GM18526 (cell line): Measurements from ENCODE around the gene TMEM223.

Source experiments
- POLR2A ChIP-seq: IDR thresholded peaks from 3 replicates; pipeline ENCODE4 v1.6.1; 2011; ENCODE audit not compliant: insufficient read length; ENCODE audit errors: extremely low read depth

The TMEM223 gene, protein sequence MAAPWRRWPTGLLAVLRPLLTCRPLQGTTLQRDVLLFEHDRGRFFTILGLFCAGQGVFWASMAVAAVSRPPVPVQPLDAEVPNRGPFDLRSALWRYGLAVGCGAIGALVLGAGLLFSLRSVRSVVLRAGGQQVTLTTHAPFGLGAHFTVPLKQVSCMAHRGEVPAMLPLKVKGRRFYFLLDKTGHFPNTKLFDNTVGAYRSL

DNA sequence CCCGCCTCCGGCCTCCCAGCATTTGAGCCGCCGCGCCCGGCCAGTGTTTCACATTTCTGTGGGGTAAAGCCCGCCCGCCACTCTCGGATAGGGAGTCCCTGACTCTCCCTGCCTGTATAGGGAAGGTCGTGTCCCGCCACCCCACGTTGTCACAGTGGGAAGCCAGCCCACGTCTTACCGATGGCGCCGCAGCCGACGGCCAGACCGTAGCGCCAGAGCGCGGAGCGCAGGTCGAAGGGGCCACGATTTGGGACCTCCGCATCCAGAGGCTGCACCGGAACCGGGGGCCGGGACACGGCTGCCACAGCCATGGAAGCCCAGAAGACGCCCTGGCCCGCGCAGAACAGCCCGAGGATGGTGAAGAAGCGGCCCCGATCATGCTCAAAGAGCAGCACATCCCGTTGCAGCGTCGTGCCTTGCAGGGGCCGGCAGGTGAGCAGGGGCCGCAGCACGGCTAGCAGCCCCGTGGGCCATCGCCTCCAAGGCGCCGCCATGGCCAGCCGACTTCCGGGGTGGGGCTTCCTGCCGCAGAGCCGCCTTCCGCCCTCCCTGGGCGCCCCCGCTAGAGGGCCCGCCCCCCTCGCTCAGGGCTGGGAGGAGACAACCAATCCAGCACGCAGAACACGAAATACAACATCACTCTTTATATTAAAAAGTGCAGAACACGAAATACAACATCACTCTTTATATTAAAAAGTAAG, at the start of gene TMEM223:
TMEM223 (minus strand) TSS at position 506 of the 701 bp plus-strand sequence; CDS start at position 494, 12 bp downstream.
- TF ChIP-seq POLR2A: peak; percentile 95

DNA sequence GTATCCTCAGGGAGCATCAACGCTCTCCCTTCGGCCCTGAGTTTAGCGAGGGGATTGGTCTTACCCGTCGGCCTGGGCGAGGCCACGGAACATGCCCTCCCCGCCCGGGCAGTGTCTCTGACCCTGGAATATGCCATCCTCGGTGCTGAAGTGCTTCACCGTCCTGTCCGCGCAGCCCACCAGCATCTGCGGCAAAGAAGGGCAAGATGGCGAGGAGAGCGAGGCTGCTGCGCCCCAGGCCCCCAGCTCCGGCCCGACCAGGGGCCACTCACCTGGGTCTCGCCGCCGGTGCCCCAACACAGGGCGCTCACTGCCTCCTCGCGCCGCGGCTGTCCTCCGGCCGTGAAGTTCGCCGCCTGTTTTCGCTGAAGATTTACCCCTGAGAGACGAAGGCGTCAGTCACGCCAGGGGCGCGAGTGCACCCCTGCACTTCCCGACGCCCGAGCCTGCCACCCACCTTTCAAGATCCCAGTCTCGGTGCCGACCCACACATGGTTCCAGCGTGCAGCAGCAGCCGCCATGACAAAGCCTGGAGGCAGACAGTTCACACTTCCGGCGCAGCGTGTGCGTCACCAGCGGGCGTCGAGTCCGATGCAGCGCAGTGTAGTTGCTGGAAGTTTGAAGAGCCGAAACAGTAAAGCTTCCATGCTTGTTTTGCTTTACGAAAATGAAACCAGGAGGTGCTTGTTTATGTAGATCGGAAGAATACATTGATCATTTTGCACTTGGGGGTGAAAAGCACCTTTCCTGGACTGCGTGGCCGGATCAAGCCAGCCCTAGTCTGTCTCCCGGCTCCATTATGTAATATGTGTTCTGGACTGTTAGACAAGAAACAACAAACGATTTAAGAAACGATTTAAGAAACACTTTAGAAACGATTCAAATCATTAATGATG, 47.5 kb upstream of the TMEM223 start, which contains the start of gene WDR74:
WDR74 (minus strand) TSS at position 541 of the 896 bp plus-strand sequence; CDS start at position 521, 20 bp downstream.
- TF ChIP-seq POLR2A: peak; percentile 92

DNA sequence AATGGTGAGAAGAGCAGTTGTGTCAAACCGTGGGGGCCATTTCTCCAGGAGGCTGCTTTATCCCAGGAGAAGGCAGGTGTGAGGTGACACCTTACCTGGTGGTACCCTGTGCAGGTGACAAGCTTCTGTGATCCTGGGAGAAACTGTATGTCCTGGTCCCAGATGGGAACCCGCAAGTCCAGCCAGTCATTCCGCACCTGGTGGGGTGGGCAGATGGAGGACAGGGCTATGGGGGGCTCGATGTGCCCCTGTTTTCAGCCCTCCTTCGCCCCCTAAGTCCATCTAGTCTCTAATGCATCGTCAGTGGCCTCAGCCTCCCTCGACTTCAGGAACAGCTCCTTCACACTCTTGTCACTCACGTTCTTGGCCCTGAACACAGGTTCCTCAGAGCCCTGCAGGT, 43.5 kb upstream of the TMEM223 start:
- no peak for TF ChIP-seq POLR2A

DNA sequence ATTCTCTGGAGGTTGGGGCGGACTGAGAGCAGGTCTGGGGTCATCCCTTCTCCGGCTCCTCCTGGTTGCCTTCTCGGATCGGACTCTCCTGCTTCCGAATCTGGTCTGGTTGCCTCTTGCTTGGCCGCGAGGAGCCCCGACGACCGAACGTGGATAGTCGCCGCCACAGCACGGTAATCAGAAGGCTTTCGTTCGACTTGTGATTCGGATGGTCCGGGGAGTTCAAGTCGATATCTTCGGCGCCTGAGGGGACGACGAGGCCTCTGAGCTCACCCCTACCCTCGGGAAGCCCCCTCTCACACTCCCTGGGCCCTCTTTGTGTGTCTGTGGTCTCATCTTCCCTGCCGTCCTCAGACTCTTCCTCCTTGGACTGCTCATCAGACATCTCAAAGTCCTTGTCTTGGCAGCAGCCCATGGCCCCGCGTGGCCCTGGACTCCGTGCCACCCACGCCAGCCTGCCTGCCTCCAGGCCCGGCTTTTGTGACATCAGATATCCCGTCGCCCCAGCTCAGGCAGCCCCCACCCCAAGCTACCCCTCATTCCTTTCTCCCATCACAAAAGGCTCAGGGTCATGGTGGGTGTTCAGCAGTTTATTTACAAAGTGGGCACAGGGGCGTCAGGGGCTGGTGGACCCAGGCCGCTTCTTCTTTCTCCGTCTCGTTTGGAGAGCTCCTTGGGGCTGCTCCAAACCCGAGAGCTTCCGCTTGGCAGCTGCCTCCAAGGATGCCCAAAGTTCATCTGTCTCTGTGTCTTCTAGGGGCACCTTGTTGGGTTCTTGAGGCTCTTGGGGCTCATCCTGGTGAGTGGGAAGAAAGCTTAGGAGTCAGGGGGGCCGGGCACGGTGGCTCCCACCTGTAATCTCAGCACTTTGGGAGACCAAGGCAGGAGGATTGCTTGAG, 40.8 kb upstream of the TMEM223 start, which contains the start of gene TEX54:
TEX54 (minus strand) TSS at position 506 of the 899 bp plus-strand sequence.
- TF ChIP-seq POLR2A: no peak

DNA sequence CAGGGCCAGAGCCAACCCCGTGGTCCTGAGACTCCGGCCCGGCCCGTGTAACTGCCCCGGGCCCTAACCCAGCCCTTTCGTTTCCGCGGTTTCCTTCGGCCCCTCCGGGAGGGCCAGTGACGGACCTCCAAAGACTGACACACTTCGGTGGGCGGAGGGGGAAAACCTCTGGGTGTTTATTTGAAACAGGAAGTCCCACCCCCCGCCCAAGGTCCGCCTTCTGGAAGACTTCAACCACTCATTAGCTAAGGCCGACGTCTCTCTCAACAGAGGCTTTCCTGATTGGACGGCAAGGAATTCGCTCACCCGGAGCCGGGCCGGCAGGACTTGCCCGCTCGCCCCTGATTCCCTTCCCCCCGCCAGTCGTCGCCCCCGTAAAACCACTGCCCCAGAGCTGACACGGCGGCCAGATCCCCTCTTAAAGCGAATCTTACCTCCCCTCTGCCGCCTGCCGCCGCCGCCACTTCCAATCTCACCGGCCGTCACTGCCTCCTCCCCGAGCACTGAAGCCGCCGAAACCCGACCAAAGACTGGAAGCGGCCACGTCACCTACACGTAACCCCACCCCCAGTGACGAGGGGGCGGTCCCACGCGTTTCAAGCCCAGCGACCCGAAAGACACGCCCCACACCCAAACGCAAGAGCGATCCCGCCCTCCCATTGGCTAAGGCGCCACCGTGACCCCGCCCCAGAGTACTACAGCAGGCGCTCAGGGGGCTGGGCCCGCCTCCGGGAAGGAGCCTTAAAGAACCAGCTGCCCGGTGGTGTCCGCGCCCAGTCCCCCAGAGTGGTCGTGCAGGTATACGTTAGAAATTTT, 39.9 kb upstream of the TMEM223 start, which contains the start of gene STX5:
STX5 (minus strand) TSS at position 532 of the 816 bp plus-strand sequence. CDS start 808 bp downstream, outside the sequence.
- TF ChIP-seq POLR2A: peak; percentile 71

DNA sequence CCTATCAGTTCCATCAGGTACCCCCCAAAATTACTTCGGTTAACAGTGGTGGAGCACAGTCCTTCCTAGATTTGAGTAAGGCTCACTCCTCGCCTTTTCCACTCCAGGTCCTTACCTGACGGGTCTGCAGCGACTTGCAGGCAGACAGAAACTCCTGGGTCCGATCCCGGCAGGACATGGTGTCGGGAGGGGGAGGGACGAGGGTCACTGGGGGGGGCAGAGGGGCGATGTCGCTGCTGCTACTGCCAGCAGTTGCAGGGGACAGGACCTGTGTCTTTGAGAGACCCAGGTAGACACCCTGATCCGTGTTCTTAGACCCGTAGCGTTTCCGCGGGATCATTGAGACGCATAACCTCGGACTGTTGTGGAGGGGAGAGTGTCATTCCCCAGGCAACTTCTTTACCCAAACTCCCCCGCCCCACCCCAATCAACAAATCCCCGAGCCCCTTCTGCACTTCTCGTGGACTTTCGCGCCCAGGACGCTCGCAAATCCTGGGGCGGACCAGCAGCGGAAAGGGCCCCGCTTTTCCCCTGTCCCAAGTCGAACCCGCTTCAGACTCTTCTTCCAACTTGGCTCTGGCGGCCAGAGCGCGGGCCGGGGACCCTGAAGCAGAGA, 39.2 kb upstream of the TMEM223 start:
- TF ChIP-seq POLR2A: no peak

DNA sequence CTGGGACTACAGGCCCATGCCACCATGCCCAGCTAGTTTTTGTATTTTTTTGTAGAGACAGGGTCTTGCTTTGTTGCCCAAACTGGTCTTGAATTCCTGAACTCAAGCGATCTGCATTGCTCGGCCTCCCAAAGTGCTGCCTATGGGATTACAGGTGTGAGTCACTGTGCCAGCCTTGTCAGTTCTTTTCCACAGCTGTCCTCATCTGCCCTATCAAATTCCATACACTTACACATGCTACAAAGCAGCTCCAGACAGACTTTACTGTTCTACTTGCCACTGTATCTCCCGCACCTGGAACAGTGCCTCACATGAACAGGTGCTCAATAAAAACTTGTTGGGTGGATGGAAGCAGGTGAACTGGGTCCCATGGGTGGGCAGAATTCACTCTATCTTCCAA, 31.9 kb upstream of the TMEM223 start:
- TF ChIP-seq POLR2A: no peak

DNA sequence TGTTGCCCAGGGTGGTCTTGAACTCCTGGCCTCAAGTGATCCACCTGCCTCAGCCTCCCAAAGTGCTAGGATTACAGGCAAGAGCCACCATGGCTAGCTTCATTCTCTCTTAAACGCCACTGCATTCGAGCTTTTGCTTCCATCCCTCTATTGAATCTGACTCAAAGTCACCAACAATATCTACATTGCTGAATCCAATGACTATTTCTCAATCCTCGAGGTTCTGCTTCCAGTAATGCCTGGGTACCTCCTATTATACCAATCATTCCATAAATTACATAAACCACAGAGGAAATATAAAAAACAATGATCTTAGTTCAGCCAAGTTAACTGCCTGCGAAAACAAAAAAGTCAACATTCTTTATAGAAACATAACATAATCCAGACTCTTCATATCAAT, 25.3 kb upstream of the TMEM223 start:
- no peak for TF ChIP-seq POLR2A

DNA sequence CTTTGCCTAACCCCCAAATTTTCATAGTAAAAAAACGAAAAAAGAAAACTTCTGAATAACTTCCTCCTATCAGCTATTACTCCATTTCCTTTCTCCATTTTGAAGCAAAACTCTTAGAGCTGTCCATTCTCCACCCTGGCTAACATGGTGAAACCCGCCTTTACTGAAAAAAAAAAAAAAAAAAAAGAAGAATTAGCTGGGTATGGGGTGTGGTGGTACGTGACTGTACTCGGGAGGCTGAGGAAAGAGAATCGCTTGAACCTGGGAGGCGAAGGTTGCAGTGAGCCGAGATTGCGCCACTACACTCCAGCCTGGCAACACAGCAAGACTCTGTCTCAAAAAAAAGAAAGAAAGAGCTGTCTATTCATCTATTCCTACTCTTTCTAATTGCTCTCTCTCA, 24.8 kb upstream of the TMEM223 start:
- TF ChIP-seq POLR2A: no peak

DNA sequence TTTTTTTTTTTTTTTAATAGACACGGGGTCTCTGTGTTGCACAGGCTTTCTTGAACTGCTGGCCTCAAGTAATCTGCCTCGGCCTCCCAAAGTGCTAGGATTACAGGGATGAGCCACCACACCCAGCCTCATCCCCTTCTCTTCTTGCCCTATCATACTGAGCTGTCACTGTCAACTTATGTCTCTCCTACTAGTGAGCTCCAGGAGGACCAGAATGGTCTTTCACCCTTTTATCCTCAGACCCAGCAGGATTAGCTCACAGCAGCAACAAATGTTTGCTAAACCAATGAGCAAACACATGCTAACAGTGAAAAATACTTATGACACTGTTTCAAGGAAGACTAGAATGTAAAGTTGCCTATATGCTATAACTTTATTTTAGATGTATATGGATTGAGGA, 19.9 kb upstream of the TMEM223 start:
- no peak for TF ChIP-seq POLR2A

DNA sequence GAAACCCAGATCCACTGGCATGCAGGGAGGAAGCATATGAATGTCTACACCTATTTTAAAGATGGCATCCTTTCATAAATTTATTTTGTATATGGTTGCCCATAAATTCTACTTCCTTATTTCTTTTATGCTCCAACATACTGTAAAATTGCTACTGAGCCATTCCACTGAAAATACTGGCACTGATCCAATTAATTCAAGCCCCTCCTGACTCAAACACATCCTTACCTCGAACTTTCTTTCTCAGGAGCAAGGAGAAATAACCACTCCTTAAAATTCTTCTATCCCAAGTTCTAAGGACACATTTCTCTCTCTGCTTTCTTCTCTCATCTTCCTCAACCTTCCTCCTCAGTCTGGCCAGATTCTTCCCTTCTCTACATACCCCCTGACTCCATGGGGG, 18.9 kb upstream of the TMEM223 start:
- TF ChIP-seq POLR2A: no peak

DNA sequence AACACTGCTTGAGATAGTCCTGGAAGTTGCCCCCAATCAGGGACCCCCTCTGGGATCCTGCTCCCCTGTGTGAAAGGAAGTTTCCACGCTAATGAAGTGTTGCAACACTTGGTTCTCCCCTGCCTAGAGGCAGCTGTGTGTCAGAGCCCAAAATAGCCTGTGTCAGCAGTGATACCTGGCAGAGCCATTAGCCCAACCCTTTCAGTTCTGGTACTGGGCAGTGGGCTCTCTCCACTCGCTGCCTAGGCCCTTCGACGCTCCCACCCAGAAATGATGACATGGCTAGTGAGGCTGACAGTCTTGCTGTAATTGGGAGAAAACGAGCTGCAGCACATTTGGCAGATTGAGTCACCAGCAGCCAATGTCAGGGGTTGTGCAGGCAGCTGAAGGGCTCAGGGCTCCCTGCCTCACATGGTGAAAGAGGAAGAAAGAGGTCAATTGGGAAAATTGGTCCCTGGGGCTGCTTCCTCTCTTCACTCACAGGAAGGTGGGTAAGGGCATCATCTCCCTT, 14.9 kb upstream of the TMEM223 start:
- TF ChIP-seq POLR2A: no peak

DNA sequence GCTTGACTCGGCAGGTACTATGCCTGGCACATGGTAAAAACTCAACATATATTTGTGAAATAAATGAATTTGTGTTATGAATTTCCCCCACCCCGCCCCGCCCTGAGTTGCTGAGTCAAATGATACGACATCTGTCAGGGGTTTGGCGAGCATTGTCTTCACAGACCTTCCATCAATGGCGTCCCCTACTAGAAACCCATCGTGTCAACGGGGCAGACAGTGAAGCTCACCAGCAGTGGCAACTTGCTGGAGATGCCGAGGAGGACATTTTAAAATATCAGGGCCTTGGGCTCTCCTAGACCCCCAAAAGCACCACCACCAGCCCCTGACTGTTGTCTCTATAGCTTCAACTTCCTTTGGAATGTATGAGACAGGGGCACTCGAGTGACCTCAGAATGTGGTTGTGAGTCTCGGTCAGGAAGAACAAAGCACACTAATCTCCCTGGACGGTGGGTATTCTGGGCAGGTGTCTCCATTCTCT, 14.2 kb upstream of the TMEM223 start:
- no peak for TF ChIP-seq POLR2A
